ENCODE results near the gene CDC23. TPM values are rescaled to one million over a fixed set of nuclear protein-coding genes. Genes with fewer than 3 reads are reported as not detected.

The CDC23 gene
- total and polyA plus RNA-seq, 2 of the 4 experiments (the other 2 are of a cell fraction) = 21.1 to 28.0 TPM

DNA sequence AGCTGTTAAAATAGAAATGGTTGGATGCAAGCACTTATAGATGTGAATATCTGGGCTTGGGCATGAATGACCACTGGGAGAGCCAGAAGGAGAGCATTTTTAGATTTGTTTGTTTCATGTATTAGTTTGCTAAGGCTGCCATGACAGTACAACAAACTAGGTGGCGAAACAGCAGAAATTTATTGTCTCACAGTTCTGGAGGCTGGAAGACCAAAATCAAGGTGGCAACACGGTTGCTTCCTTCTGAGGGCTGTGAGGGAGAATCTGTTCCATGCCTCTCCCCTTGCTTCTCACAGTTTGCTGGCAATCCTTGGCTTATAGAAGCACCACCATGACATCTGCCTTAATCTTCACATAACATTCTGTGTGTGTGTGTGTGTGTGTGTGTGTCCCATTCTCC, 20.2 kb upstream of the CDC23 start:
- H4K5ac ChIP-seq (ENCODE audit: low read depth, low read length) = no peak overlapping the region
- no peak overlapping the region for H2BK15ac ChIP-seq (ENCODE audit: low read depth, low read length)
- no peak overlapping the region for H2AK9ac ChIP-seq (replicated peaks; ENCODE audit: low read depth, low read length, poor library complexity)
- H2AFZ ChIP-seq (replicated peaks; ENCODE audit: low read length, poor library complexity) = no peak overlapping the region
- no peak overlapping the region for H3K18ac ChIP-seq (ENCODE audit: low read depth, low read length)
- ATAC-seq (ENCODE audit: low read depth) (no peak), DNase-seq (no peak)
- BruUV-seq (replicated peaks) = no TSS peak
- intact Hi-C loops (cut with micrococcal nuclease) = no loop called here
- peaks cover 3% of the 10 kb centered on the region; the same call in 1 of the 2 replicates for H3K27me3 ChIP-seq (ENCODE audit: control insufficient read depth, insufficient read depth, low read length)
- no CpG with 5 or more reads among the region's 2 CpGs for WGBS, 2 experiments (ENCODE audit: extremely low coverage in 2 of 2, insufficient read length in 1 of 2)
- H2AK5ac ChIP-seq (ENCODE audit: low read depth, low read length) = no peak overlapping the region
- no peak overlapping the region for H2BK120ac ChIP-seq (ENCODE audit: low read depth, low read length)
- CTCF ChIA-PET = no interaction called here
- no peak overlapping the region for H3K4me2 ChIP-seq (ENCODE audit: low read depth, low read length)
- no peak overlapping the region for H2BK5ac ChIP-seq (ENCODE audit: low read depth, low read length, poor library complexity, severe bottlenecking)
- no peak overlapping the region for H3K4ac ChIP-seq (ENCODE audit: low read depth, low read length)
- in situ Hi-C loops (cut with MboI; ENCODE audit: low sequenced_read_pairs) = no loop called here
- H4K8ac ChIP-seq (ENCODE audit: low read depth in 2 of 2, low read length in 2 of 2) = no peak overlapping the region
- no peaks in the 10 kb centered on the region for H4K20me1 ChIP-seq (ENCODE audit: insufficient read depth, low read length)
- no peaks in the 10 kb centered on the region for H3K79me1 ChIP-seq (ENCODE audit: low read depth in 1 of 2, low read length in 2 of 2)
- H3K4me1 ChIP-seq (ENCODE audit: control insufficient read depth, insufficient read depth, low read length) = no peaks in the 10 kb centered on the region
- no peak overlapping the region for H3K14ac ChIP-seq (replicated peaks; ENCODE audit: low read depth, low read length)
- no peaks in the 10 kb centered on the region for H3K36me3 ChIP-seq (ENCODE audit: control insufficient read depth, insufficient read depth, low read length)
- H3K9ac ChIP-seq (ENCODE audit: low read depth, low read length) = no peak overlapping the region
- no peaks in the 10 kb centered on the region for H3K9me1 ChIP-seq (ENCODE audit: insufficient read depth, low read length)
- TF ChIP-seq USF2 (IDR thresholded peaks at IDR 0.05; ENCODE audit: low read depth, low read length) = no peak
- TF ChIP-seq RAD21 (IDR thresholded peaks at IDR 0.05; ENCODE audit: low read length) = no peak
- TF ChIP-seq CTCF (conservative IDR thresholded peaks at IDR 0.05; ENCODE audit: low read depth, low read length) = no peak
- TF ChIP-seq MXI1 (IDR thresholded peaks at IDR 0.05; ENCODE audit: borderline replicate concordance, low read depth, low read length) = no peak
- no peak for TF ChIP-seq CEBPB (IDR thresholded peaks at IDR 0.05; ENCODE audit: low read depth, low read length)
- no peak for TF ChIP-seq RCOR1 (IDR thresholded peaks at IDR 0.05; ENCODE audit: insufficient replicate concordance, low read length)
- no peak for TF ChIP-seq NFE2L2 (IDR thresholded peaks at IDR 0.05; ENCODE audit: low read depth, low read length)
- H3K4me3 ChIP-seq (ENCODE audit: insufficient read depth, low read depth, low read length) = no peak overlapping the region
- dilution Hi-C loops (cut with HindIII; ENCODE audit: low sequenced_read_pairs, unreplicated experiment) = no loop called here
- H3K9me3 ChIP-seq (ENCODE audit: control insufficient read depth, insufficient read depth, low read length) = no peaks in the 10 kb centered on the region
- POLR2A ChIA-PET (ENCODE audit: unreplicated experiment) = interaction anchor here (0.6 kb wide), 1 partner anchor 17 kb away, joined by 3 read pairs; no protein-coding TSS in a partner anchor
- H3K56ac ChIP-seq (ENCODE audit: extremely low read depth, insufficient read depth, low read length) = no peak overlapping the region
- no peak overlapping the region for H4K91ac ChIP-seq (ENCODE audit: insufficient read depth, low read depth, low read length)
- H2BK20ac ChIP-seq (ENCODE audit: low read depth, low read length) = no peak overlapping the region
- no peak overlapping the region for H3K27ac ChIP-seq (ENCODE audit: insufficient read depth, low read length)
- H3K23ac ChIP-seq (ENCODE audit: low read depth, low read length) = no peak overlapping the region
